Ishikawa (cell line): Measurements from ENCODE around the gene LEO1.

Experiments used
- EP300 ChIP-seq: IDR thresholded peaks from 2 replicates; pipeline ENCODE4 v1.6.1; 2012; ENCODE audit warnings: borderline replicate concordance
- TAF1 ChIP-seq: IDR thresholded peaks from 2 replicates; pipeline ENCODE4 v1.6.1; 2012; ENCODE audit warnings: low read depth, mild to moderate bottlenecking

DNA sequence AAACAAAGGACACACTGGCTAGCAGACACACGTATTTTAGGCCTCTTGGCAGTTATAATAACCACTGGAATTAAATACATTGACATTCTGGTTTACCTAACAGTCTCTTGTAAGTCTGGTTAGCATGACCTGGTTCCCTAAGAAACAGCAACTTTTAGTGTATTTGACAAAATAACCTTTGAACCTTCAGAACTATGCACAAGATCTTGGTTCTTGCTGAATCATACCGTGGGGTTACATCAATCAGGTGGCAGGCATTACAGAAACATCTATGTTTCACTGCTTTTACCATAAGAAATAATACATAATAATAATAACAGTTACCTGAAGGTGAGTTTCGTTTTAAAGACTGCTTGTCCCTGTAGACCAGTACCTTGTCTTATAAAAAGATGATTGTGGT, 18.8 kb downstream of the LEO1 start:
- no peak for TF ChIP-seq TAF1
- no peak for TF ChIP-seq EP300
